Measurements from ENCODE around the gene PHF12.

GRCh38 chr17:28950017-28950751 is 1.1 kb downstream of the PHF12 start:
- no peak for TF ChIP-seq CTCF (IDR thresholded peaks at IDR 0.05)
- no peak for TF ChIP-seq POLR2A (IDR thresholded peaks at IDR 0.05)
- no peak for TF ChIP-seq EP300 (IDR thresholded peaks at IDR 0.05)
